Measurements from ENCODE around the gene KASH5.

DNA sequence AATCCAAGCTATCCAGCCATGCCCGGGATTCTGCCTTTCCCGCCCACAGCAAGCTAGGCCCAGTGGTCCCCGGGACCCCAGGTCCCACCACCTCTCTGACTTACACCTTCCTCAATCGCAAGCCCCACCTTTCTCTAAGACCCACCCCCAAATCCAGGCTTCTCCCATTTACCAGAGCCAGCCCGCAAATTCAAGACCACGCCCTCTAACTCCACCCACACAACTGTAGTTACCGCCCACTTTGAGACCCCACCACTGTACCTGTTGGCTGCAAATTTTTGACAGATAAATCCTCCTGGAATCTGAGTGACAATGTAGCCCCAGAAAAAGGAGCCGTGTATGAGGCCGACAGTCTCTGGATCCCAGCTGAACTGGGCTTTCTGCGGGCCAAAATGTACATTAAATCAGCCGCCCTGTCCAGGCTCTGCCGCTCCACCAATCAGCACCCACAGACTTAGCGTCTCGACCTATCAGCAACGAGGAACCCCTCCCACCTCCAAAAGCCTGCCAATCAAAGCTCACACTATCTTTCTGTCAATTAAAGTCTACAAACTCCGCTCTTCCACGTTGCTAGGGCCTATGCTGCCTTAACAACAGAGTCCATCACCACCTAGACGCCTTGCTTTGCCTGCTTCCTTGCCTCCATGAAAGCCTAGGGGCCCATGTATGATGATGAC, 47.0 kb downstream of the KASH5 start:
- TF ChIP-seq CTCF (tag by site-specific recombination; IDR thresholded peaks at IDR 0.05) (no peak), ZNF280C (tag by site-specific recombination; IDR thresholded peaks at IDR 0.05) (no peak), YY1 (tag by site-specific recombination; IDR thresholded peaks at IDR 0.05) (no peak), ZNF175 (tag by site-specific recombination; IDR thresholded peaks at IDR 0.05) (no peak), SALL2 (tag by site-specific recombination; IDR thresholded peaks at IDR 0.05; ENCODE audit: borderline replicate concordance) (no peak), ZNF362 (tag by site-specific recombination; IDR thresholded peaks at IDR 0.05) (no peak)

All from HEK293 (cell line).